ENCODE measurements around the gene FILIP1.

FILIP1 gene

GRCh38 chr6:75318900-75319299 is 174.7 kb downstream of the FILIP1 start:
- DNase-seq (ENCODE audit: low read depth) = no peak
- in situ Hi-C loops (cut with HindIII; ENCODE audit: low sequenced_read_pairs) = no loop called here
- no peak overlapping the region for H3K4me3 ChIP-seq (ENCODE audit: low read depth, low read length)
- no peak for TF ChIP-seq CTCF (IDR thresholded peaks at IDR 0.05; ENCODE audit: low read depth, low read length, missing control alignments)

DNA sequence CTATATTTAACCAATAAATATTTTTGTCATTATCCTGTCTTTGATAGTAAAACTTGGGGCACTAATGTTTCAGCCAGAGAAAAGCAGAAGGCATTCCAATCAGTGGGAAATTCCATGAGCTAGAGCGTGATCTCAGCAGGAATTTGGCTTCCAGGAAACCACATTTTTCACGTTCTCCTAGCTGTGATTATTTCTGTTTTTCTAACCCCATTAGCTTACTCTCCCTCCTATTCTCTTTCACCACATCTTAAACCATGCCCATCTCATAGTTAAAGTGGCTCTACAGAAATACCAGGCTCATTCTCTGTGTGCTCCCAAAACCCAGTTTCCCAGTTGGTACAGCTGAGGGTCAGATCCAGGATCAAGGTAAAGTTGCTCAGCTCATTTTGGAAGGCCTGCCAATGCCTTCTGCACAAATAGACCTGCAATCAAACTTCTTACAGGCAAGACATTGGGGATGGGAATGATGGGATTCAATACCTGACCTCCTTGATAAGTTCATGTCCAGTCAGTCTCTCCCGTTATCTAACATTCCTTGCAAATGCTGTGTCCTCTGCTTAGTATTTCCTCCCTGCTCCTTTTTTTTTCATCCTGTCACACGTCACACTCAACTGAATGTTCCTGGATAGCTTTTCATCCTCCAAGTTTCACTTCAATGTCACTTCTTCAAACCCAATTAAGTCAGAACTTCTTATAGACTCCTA is 175.9 kb downstream of the FILIP1 start:
- in situ Hi-C loops (cut with HindIII; ENCODE audit: low sequenced_read_pairs) = no loop called here
- no peak overlapping the region for H3K4me3 ChIP-seq (ENCODE audit: low read depth, low read length)
- TF ChIP-seq CTCF (IDR thresholded peaks at IDR 0.05; ENCODE audit: low read depth, low read length, missing control alignments) = no peak
- DNase-seq (ENCODE audit: low read depth) = peak; percentile 79

- in situ Hi-C loops (cut with HindIII; ENCODE audit: low sequenced_read_pairs) = no loop called here
- no peak for DNase-seq (ENCODE audit: low read depth)
- H3K4me3 ChIP-seq (ENCODE audit: low read depth, low read length) = no peak overlapping the region
- no peak for TF ChIP-seq CTCF (IDR thresholded peaks at IDR 0.05; ENCODE audit: low read depth, low read length, missing control alignments)
These were observed 177.6 kb downstream of the FILIP1 start for GRCh38 chr6:75315978-75316377.

DNA sequence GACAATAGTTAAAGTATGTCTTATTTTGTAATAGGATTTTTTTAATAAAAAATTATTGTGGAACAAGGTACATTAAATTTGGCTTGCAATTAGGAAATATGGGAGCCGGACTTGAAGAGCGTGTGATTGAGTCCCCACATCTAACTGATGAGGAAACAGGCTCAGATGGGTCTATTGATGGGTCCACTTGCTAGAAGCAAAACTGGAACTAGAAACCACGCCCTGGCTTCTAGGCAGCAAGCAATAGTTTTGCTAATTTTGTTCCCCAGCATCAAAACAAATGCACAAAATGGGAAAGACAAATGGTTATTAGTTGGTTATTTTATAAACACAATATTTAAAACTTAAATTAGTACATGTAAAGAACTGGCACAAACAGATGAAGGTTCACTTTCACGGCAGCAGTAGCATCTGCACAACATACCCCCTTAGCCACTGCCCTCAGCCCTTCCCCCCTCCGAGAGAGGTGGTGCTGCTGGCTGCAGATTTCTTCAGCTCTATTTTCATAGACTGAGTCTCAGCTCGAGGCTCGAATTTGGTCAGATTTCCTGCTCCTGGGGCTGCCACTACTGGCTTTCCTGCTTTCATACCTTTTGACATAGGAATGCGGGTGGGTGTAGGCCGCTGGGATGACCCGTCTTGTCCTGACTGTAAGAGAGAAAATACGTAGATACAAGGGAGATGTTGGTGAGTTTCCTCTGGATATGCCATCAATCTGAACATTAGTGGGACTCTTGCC is 185.2 kb downstream of the FILIP1 start:
- no peak for TF ChIP-seq CTCF (IDR thresholded peaks at IDR 0.05; ENCODE audit: low read depth, low read length, missing control alignments)
- DNase-seq (ENCODE audit: low read depth) = no peak
- in situ Hi-C loops (cut with HindIII; ENCODE audit: low sequenced_read_pairs) = no loop called here
- no peak overlapping the region for H3K4me3 ChIP-seq (ENCODE audit: low read depth, low read length)

DNA sequence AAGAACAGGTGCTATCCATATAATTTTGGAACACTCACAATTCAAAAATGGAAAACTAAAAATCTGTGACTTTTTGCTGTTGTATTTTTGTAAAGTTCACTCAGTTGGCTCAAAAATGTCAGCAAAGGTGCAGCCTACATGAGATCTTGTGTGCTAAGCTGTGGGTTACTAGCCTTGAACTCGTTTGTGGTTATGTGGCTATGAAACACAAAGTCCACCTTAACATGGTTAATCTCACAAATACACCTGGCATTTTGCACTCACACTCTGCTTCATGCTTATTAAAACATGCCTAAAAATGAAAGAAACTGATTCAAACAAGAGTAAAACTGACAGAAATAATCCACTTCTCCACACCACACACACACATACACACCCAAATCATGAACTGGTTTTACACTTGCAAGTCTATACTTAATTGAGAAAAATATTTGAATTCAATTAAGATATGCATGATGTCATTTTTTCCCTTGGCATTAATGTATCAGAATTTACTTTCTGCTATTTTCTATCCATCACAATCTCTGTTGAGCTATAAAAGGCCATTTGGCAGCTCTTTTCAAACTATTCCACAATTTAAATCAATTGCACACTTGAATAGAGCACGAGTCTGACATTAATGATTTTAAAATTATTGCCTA is 186.1 kb downstream of the FILIP1 start:
- TF ChIP-seq CTCF (IDR thresholded peaks at IDR 0.05; ENCODE audit: low read depth, low read length, missing control alignments) = no peak
- in situ Hi-C loops (cut with HindIII; ENCODE audit: low sequenced_read_pairs) = no loop called here
- no peak overlapping the region for H3K4me3 ChIP-seq (ENCODE audit: low read depth, low read length)
- no peak for DNase-seq (ENCODE audit: low read depth)

GRCh38 chr6:75306064-75306463 is 187.5 kb downstream of the FILIP1 start:
- H3K4me3 ChIP-seq (ENCODE audit: low read depth, low read length) = no peak overlapping the region
- in situ Hi-C loops (cut with HindIII; ENCODE audit: low sequenced_read_pairs) = no loop called here
- DNase-seq (ENCODE audit: low read depth) = no peak
- no peak for TF ChIP-seq CTCF (IDR thresholded peaks at IDR 0.05; ENCODE audit: low read depth, low read length, missing control alignments)
